SKM-1 (cell line): ENCODE results near the gene SENP5.

ENCODE experiments used
- DNase-seq: peaks from one replicate; lab custom pipeline; 2025; ENCODE audit not compliant: unreplicated experiment; lab: John Stamatoyannopoulos, UW

The SENP5 gene

DNA sequence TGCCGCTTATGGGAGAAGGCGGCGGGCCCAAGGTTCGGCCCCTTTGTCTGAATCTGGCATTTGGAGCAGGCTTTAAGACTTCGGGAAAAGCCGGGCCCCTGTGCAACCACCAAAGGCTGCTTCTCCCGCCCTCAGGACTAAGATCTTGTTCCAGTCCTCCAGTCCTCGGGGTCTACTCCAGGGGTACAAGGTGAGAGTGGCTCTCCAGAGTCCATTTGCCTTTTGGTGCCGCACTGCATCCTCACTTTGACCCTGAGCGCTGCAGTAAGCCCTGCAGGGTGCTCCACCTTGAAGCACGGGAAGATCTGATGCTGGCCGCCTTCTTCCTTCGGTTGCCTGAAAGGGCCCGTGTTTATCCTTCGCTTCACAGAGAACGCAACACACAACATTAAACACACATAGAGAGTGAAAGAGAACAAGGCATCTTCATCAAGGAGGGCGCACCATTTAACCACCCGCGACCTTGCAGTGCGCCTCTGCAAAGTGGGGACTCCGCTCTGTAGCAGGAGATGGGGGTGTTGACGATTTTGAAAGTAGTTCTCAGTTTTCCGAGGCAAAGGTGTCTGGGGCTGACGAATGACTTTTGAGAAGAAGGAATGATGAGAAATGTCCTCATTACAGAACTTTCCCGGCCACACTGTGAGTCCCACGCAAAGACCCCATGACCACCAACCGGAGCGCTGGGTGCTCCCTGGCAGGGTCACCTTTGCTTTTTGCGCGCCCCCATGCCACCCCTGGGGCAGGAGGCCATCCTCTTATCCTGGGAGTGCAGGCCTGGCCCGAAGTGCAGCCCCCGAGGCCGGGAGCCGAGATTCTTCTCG is 99.9 kb downstream of the SENP5 start:
- no peak for DNase-seq

GRCh38 chr3:196968233-196969133 is 100.8 kb downstream of the SENP5 start, which contains the start of gene PIGZ:
TSS of gene PIGZ (minus strand) at chr3:196968833. CDS start at chr3:196952031, 16,802 bp downstream.
- DNase-seq: no peak

DNA sequence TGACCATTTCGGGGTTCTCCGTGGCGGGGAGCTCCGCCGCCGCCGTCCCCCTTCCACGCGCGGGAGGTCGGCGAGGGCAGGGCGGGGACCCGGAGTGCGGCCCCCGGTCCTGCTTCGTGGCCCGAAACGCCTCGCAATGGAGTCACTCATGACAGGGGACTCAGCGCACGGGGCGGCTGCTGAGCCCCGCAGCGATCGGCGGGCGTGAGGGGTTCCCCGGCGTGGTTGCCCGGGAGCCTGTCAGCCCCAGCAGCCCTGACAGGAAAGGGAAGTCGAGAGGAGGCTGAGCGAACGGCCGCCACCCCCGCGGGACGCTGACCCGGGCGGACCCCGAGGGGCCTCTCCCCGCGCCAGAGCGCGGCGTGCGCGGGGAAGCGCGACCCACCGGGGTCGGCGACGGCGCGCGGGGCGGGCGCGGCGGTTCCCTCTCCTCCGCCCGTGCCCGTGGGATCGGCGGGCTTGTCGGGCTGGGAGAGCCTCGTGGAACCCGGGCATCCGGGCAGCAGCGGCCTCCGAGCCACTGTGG is 101.5 kb downstream of the SENP5 start:
- DNase-seq: peak; percentile 12

DNA sequence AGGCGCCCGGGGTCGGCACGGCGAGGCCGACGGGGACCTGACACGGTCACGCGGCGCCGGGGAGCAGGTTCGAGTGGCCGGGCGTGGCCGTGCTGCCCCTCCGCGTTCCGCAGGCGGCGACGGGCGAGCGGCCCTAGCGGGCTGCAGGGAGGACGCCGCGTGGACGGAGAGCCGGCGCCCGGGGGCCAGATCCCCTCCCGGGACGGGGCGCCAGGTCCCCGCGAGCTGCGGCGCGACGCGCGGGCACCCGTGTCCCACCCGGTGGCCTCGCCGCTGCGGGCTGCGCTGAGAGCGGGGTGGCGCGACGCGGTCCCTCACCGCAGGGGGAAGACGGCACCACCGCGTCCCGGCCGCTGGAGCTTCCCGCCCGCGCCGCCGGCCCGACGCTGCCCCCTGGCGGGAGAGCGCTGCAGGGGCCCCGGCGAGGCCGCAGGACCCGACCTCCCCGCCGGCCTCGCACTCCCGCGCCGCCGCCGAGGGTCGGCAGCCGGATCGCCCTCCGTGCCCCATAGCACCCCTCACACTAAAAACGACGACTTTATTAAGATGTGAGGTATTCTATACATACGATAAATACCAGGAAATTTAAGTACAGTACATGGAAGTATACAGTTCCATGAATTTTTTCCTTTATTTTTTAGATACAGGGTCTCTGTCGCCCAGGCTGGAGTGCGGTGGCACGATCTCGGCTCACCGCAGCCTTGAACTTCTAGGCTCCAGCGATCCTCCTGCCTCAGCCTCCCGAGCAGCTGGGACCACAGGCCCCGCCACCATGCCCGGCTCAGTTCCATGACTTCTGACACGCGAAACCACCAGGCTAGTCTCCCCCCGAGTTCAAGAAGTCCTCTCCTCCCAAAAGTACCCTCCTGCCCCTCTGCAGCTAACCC is 102.2 kb downstream of the SENP5 start:
- peak; percentile 34 for DNase-seq

DNA sequence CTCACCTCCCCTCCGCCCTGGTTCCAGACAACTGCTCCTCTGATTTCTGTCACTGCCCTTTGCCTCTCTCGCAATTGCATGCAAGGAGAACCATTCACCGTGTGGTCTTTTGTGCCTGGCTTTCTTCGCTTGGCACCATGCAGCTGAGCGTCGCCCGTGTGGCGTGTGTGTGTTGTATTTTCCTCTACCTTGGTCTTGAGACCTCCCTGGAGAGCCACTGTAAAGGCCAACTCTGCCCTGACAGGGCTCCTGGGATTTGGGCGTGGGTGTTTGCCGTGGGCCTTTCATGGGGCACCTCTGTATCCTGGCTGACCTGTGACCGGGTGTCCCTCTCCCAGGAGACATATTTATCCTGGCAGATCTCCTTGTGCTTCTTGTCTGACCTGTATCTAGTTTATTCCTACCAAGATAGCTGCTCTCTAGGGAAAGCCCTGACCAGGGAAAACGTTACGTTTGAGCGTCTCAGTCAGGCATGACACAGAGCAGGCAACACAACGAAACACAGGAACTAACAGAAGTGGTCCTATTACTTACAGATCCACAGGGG is 102.9 kb downstream of the SENP5 start:
- no peak for DNase-seq

DNA sequence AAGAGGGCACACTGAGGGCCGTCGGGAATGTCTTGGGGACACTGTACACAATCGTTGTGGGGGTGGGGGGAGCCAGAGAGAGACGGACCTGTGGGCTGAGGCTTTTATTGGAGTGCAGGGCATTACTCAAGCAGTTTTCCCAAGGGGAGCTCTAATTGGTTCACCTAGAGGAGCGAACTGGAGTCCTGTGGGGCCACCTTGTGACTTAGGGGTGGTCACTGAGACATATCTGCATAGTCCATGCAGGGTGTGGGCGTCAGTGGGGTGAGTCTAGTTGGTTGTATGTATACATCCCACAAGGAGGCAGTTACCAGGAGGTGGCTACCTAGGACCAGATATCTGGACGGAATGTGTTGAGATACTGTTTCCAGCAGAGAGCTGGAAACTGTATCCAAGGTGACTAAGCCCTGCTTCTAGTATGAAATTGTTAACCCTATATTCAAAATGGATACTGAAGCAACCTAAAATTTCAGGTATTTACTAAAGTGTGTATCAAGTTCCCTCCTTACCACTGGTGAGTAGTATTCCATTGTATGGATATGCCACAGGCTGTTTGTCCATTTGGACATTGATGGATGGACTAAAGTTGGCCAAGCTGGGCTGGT is 103.5 kb downstream of the SENP5 start:
- no peak for DNase-seq

GRCh38 chr3:196974661-196975060 is 106.9 kb downstream of the SENP5 start:
- no peak for DNase-seq

GRCh38 chr3:196975349-196975748 is 107.6 kb downstream of the SENP5 start:
- DNase-seq: no peak

DNA sequence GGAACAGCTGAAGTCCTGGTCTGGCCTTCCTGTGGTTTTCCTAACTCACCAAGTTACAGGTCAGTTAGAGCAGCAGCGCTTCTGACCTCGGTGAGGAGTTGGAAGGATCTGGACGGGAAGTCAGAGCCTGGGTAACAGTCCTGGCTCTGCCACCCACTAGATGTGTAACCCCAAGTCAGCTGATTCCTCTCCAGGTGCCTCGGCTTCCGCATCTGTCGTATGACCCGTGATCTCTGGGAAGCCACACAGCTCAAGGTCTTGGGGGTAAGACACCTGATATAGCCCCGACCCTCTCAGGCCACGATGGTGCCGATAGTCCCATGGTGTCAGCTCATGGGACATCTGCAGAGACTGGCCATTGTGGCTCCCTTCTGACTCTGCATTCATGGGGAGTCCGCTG is 109.2 kb downstream of the SENP5 start:
- DNase-seq: no peak

- DNase-seq: no peak
Measured at GRCh38 chr3:196979545-196979944, 111.8 kb downstream of the SENP5 start.

DNA sequence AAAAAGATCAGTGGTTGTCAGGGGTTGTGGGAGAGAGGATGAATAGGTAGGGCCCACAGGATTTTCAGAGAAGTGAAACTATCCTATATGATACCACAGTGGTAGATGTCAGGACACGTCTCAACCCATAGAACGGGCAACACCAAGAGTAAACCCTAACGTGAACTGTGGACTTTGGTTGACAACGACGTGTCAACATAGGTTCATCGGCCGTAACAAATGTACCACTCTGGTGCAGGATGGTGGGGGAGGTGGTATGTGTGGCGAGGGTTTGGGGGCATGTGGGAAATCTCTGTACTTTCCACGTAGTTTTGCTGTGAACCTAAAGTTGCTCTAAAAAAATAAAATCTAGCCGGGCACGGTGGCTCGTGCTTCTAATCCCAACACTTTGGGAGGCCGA is 113.9 kb downstream of the SENP5 start:
- no peak for DNase-seq

- no peak for DNase-seq
Measured at GRCh38 chr3:196983186-196983585, 115.5 kb downstream of the SENP5 start.
